Fibroblast of lung (primary cell): ENCODE data around the gene TNC.

Source experiments
- CTCF ChIP-seq, 2 donors: IDR thresholded peaks in 1 of 2; conservative IDR thresholded peaks in 1 of 2; 1 replicate in 1 of 2; 2 replicates in 1 of 2; pipeline ENCODE4 v1.5.1; 2011 to 2012; ENCODE audit warnings: low read length in 2 of 2, control low read depth in 1 of 2, inconsistent platforms in 1 of 2, low read depth in 1 of 2, mild to moderate bottlenecking in 1 of 2
- EZH2 ChIP-seq: IDR thresholded peaks from 2 replicates; pipeline ENCODE4 v1.5.1; 2012; ENCODE audit warnings: low read length, control low read depth, mild to moderate bottlenecking; ENCODE audit errors: missing control alignments

DNA sequence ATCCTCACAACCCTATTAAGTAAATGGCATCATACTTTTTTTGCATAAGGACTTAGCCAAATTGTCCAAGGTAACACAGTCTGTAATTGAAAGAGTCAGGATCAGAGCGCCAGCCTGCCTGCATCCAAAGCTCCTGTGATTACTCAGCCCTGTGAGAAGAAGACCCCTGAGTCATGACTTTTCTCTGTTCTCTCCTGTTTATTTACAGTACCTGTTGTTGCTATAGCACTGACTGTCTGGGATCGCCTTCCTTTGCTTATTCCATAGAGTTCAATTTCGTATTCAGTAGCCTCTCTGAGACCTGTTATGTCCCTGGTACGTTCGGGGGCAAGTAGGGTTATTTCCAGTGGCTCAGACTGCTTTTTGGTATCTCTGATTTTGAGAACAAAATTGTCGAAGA lies 71.8 kb downstream of the TNC start:
- TF ChIP-seq CTCF (conservative IDR thresholded peaks at IDR 0.05 in 1 of 2, IDR thresholded peaks at IDR 0.05 in 1 of 2; ENCODE audit: low read depth in 1 of 2, low read length in 2 of 2) (no peak), EZH2 (no peak)
